Astrocyte (in vitro differentiated cells and primary cell): ENCODE measurements around the gene INTS7. TPM values are rescaled to one million over a fixed set of nuclear protein-coding genes. Genes with fewer than 3 reads are reported as not detected.

Experiments
- DNase-seq: peaks from one replicate; pipeline ENCODE4 v3.0.0-alpha.2; 2010; ENCODE audit warnings: low read depth
- FAIRE-seq: peaks from 2 replicates; lab custom pipeline; 2011; peaks lifted over from hg19 to GRCh38; lab: Jason Lieb, UNC
- H2AFZ ChIP-seq: 2 replicates; pipeline ENCODE4 v1.6.0; 2012; ENCODE audit warnings: low read depth, low read length, inconsistent platforms
- H3K27ac ChIP-seq: 2 replicates; pipeline ENCODE4 v1.5.1; 2011; ENCODE audit warnings: low read depth, low read length, inconsistent platforms
- H3K27me3 ChIP-seq: 2 replicates; pipeline ENCODE4 v1.6.0; 2011; ENCODE audit warnings: low read length, inconsistent platforms; ENCODE audit not compliant: insufficient read depth
- H3K36me3 ChIP-seq: 2 replicates; pipeline ENCODE4 v1.5.1; 2011; ENCODE audit warnings: low read length, inconsistent platforms; ENCODE audit not compliant: insufficient read depth
- H3K4me1 ChIP-seq: 2 replicates; pipeline ENCODE4 v1.5.1; 2011; ENCODE audit warnings: low read length, inconsistent platforms; ENCODE audit not compliant: insufficient read depth
- H3K4me2 ChIP-seq: 2 replicates; pipeline ENCODE4 v1.6.0; 2012; ENCODE audit warnings: low read length, inconsistent platforms
- H3K4me3 ChIP-seq: 2 replicates; pipeline ENCODE4 v1.5.1; 2011; ENCODE audit warnings: low read depth, mild to moderate bottlenecking, low read length, inconsistent platforms; ENCODE audit not compliant: insufficient read depth
- H3K79me2 ChIP-seq: 2 replicates; pipeline ENCODE4 v1.6.0; 2012; ENCODE audit warnings: mild to moderate bottlenecking, low read length, inconsistent platforms; ENCODE audit not compliant: insufficient read depth
- H3K9ac ChIP-seq: 2 replicates; pipeline ENCODE4 v1.6.0; 2012; ENCODE audit warnings: mild to moderate bottlenecking, low read length, inconsistent platforms
- H3K9me3 ChIP-seq: 2 replicates; pipeline ENCODE4 v1.5.1; 2012; ENCODE audit warnings: low read depth, mild to moderate bottlenecking, low read length, inconsistent platforms; ENCODE audit not compliant: insufficient read depth
- H4K20me1 ChIP-seq: 2 replicates; pipeline ENCODE4 v1.6.0; 2012; ENCODE audit warnings: low read length, inconsistent platforms; ENCODE audit not compliant: insufficient read depth
- H3K27ac Mint-ChIP-seq: one replicate; pipeline ENCODE4 v1.8.0; 2021; ENCODE audit warnings: mild to moderate bottlenecking, mixed read lengths; ENCODE audit not compliant: unreplicated experiment
- H3K27me3 Mint-ChIP-seq: one replicate; pipeline ENCODE4 v1.8.0; 2021; ENCODE audit warnings: low read depth, mixed read lengths; ENCODE audit not compliant: unreplicated experiment
- H3K36me3 Mint-ChIP-seq: one replicate; pipeline ENCODE4 v1.8.0; 2021; ENCODE audit warnings: low read depth, mixed read lengths; ENCODE audit not compliant: unreplicated experiment
- H3K4me1 Mint-ChIP-seq: one replicate; pipeline ENCODE4 v1.8.0; 2021; ENCODE audit warnings: low read depth, mixed read lengths; ENCODE audit not compliant: unreplicated experiment
- H3K4me3 Mint-ChIP-seq: one replicate; pipeline ENCODE4 v1.8.0; 2021; ENCODE audit warnings: mild to moderate bottlenecking, moderate library complexity, mixed read lengths; ENCODE audit not compliant: unreplicated experiment
- H3K9me3 Mint-ChIP-seq: one replicate; pipeline ENCODE4 v1.8.0; 2021; ENCODE audit warnings: mild to moderate bottlenecking, mixed read lengths; ENCODE audit not compliant: unreplicated experiment
- CTCF ChIP-seq: IDR thresholded peaks from 2 replicates; pipeline ENCODE4 v1.5.1; 2011; ENCODE audit warnings: low read depth, mild to moderate bottlenecking, inconsistent platforms, low read length, moderate library complexity; ENCODE audit not compliant: insufficient read depth
- EZH2 ChIP-seq: IDR thresholded peaks from 2 replicates; pipeline ENCODE4 v1.6.1; 2012; ENCODE audit warnings: mild to moderate bottlenecking, low read length, inconsistent platforms; ENCODE audit not compliant: insufficient read depth
- total RNA-seq: library from RNA; stranded (reverse); gene quantifications from 2 replicates; pipeline ENCODE4 v1.2.1, GENCODE V29; 2021

The INTS7 gene
- total RNA-seq, 1 donor from 2014 or later = 14.7 TPM

- no peak for DNase-seq
- Histone ChIP-seq H2AFZ (no peak overlapping the region), H3K4me1 (peaks cover 13% of the 10 kb centered on the region), H3K27ac (no peak overlapping the region), H3K79me2 (no peaks in the 10 kb centered on the region), H3K27me3 (no peaks in the 10 kb centered on the region), H3K4me3 (no peak overlapping the region), H3K9ac (no peak overlapping the region), H3K9me3 (no peaks in the 10 kb centered on the region), H3K36me3 (no peaks in the 10 kb centered on the region), H4K20me1 (no peaks in the 10 kb centered on the region), H3K4me2 (no peak overlapping the region)
- no peak for TF ChIP-seq CTCF
- no peak for TF ChIP-seq EZH2
- Mint-ChIP-seq H3K4me3 (no peak overlapping the region), H3K9me3 (no peaks in the 10 kb centered on the region), H3K27me3 (peaks cover 7% of the 10 kb centered on the region), H3K36me3 (no peaks in the 10 kb centered on the region), H3K27ac (no peak overlapping the region), H3K4me1 (peaks cover 10% of the 10 kb centered on the region)
- FAIRE-seq = no peak
Observed at GRCh38 chr1:211923095-211923494, 112.3 kb downstream of the INTS7 start.

DNA sequence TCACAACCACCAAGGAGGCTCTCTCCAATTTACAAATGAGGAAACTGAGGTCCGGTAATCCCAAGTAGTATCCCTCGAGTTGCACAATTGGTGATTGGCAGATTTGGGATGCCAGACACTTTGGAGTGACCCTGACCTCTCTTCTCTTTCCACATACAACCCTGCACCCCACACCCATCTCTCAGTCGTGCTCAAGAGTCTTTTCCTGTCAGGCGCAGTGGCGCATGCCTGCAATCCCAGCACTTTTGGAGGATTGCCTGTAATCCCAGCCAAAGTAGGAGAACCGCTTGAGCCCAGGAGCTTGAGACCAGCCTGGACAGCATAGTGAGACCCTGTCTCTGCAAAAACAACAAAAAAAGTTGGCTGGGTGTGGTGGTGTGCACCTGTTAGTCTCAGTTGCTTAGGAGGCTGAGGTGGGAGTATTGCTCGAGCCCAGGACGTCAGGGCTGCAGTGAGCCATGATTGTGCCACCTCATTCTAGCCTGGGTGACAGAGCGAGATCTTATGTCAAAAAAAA, 113.7 kb downstream of the INTS7 start:
- H3K27ac Mint-ChIP-seq = no peak overlapping the region
- no peaks in the 10 kb centered on the region for H3K9me3 ChIP-seq
- no peak overlapping the region for H2AFZ ChIP-seq
- TF ChIP-seq EZH2 (no peak), CTCF (no peak)
- no peaks in the 10 kb centered on the region for H3K36me3 ChIP-seq
- H3K27me3 ChIP-seq = no peaks in the 10 kb centered on the region
- no peaks in the 10 kb centered on the region for H4K20me1 ChIP-seq
- H3K27ac ChIP-seq = no peak overlapping the region
- H3K36me3 Mint-ChIP-seq = no peaks in the 10 kb centered on the region
- FAIRE-seq = no peak
- H3K27me3 Mint-ChIP-seq = peaks cover 7% of the 10 kb centered on the region
- H3K4me1 Mint-ChIP-seq = peaks cover 19% of the 10 kb centered on the region
- H3K4me3 ChIP-seq = no peak overlapping the region
- no peaks in the 10 kb centered on the region for H3K79me2 ChIP-seq
- DNase-seq = no peak
- no peak overlapping the region for H3K9ac ChIP-seq
- H3K9me3 Mint-ChIP-seq = no peaks in the 10 kb centered on the region
- H3K4me3 Mint-ChIP-seq = no peak overlapping the region
- no peak overlapping the region for H3K4me2 ChIP-seq
- peaks cover 13% of the 10 kb centered on the region for H3K4me1 ChIP-seq

GRCh38 chr1:211920602-211921226, 114.6 kb downstream of the INTS7 start:
- Histone ChIP-seq H2AFZ (no peak overlapping the region), H3K4me2 (no peak overlapping the region), H3K9me3 (no peaks in the 10 kb centered on the region), H3K4me3 (no peak overlapping the region), H3K27ac (no peak overlapping the region), H3K36me3 (no peaks in the 10 kb centered on the region), H4K20me1 (no peaks in the 10 kb centered on the region), H3K27me3 (no peaks in the 10 kb centered on the region), H3K4me1 (peaks cover 13% of the 10 kb centered on the region), H3K9ac (no peak overlapping the region), H3K79me2 (no peaks in the 10 kb centered on the region)
- H3K4me3 Mint-ChIP-seq = no peak overlapping the region
- no peaks in the 10 kb centered on the region for H3K36me3 Mint-ChIP-seq
- peaks cover 23% of the 10 kb centered on the region for H3K4me1 Mint-ChIP-seq
- H3K27me3 Mint-ChIP-seq = peaks cover 7% of the 10 kb centered on the region
- no peak for TF ChIP-seq CTCF
- no peak for TF ChIP-seq EZH2
- H3K27ac Mint-ChIP-seq = no peak overlapping the region
- DNase-seq = no peak
- no peaks in the 10 kb centered on the region for H3K9me3 Mint-ChIP-seq
- FAIRE-seq = no peak
